NCI-H1417 (cell line): ENCODE results near the gene GFRA1.
"Not testable (repeated sequence)": the region's sequence is repeated elsewhere in the genome, so short reads cannot be mapped to it uniquely, and the experiment has no call there.

Source experiments
- DNase-seq, 3 experiments: peaks; one replicate each; lab custom pipeline; 2025; lab: John Stamatoyannopoulos, UW

Gene GFRA1

GRCh38 chr10:116198676-116199035 is 74.3 kb downstream of the GFRA1 start:
- DNase-seq: no peak

GRCh38 chr10:116197946-116198675 is 74.9 kb downstream of the GFRA1 start:
- DNase-seq: no peak

GRCh38 chr10:116195583-116195982 is 77.4 kb downstream of the GFRA1 start:
- no peak for DNase-seq

- DNase-seq: no peak
Observed at GRCh38 chr10:116195039-116195438, 78.0 kb downstream of the GFRA1 start.

- DNase-seq: no peak
Observed at GRCh38 chr10:116194061-116194460, 78.9 kb downstream of the GFRA1 start.

GRCh38 chr10:116190883-116191282 is 82.1 kb downstream of the GFRA1 start:
- DNase-seq: no peak

GRCh38 chr10:116186273-116186672 is 86.7 kb downstream of the GFRA1 start:
- DNase-seq: no peak

- DNase-seq: peak in 2 of 3 experiments; percentile 12 to 50
Observed at GRCh38 chr10:116185199-116185867, 87.7 kb downstream of the GFRA1 start.

GRCh38 chr10:116184512-116184794 is 88.6 kb downstream of the GFRA1 start:
- no peak for DNase-seq

GRCh38 chr10:116183733-116184511 is 89.1 kb downstream of the GFRA1 start:
- peak in 1 of 3 experiments; percentile 14 for DNase-seq

- DNase-seq: peak in 1 of 3 experiments; percentile 0
Observed at GRCh38 chr10:116182426-116182825, 90.6 kb downstream of the GFRA1 start.

- peak in 1 of 3 experiments; percentile 23 for DNase-seq
Observed at GRCh38 chr10:116178086-116178605, 94.9 kb downstream of the GFRA1 start.

GRCh38 chr10:116175231-116175630 is 97.8 kb downstream of the GFRA1 start:
- DNase-seq: no peak

GRCh38 chr10:116171505-116171904 is 101.5 kb downstream of the GFRA1 start:
- DNase-seq: no peak

GRCh38 chr10:116170815-116171250 is 102.2 kb downstream of the GFRA1 start:
- DNase-seq: peak in 1 of 3 experiments; percentile 2

GRCh38 chr10:116169782-116170445 is 103.1 kb downstream of the GFRA1 start:
- DNase-seq: no peak

- DNase-seq: no peak
Observed at GRCh38 chr10:116168745-116169144, 104.3 kb downstream of the GFRA1 start.

- DNase-seq: no peak
Observed at GRCh38 chr10:116168329-116168728, 104.7 kb downstream of the GFRA1 start.

GRCh38 chr10:116165941-116166340 is 107.1 kb downstream of the GFRA1 start:
- DNase-seq: not testable (repeated sequence)

GRCh38 chr10:116164291-116164690 is 108.7 kb downstream of the GFRA1 start:
- peak in 1 of 3 experiments; percentile 21 for DNase-seq

- no peak for DNase-seq
Observed at GRCh38 chr10:116163333-116164131, 109.5 kb downstream of the GFRA1 start.
